Measurements from ENCODE around the gene HERC2. TPM values are rescaled to one million over a fixed set of nuclear protein-coding genes. Genes with fewer than 3 reads are reported as not detected.
A peak's percentile ranks its signal among the peaks of the same experiment; 100 is the strongest.
"Not testable (repeated sequence)": the region's sequence is repeated elsewhere in the genome, so short reads cannot be mapped to it uniquely, and the experiment has no call there.

HERC2 gene
- total and polyA plus RNA-seq, 7 donors: 23.9 to 59.7 (median 41.1) TPM

DNA sequence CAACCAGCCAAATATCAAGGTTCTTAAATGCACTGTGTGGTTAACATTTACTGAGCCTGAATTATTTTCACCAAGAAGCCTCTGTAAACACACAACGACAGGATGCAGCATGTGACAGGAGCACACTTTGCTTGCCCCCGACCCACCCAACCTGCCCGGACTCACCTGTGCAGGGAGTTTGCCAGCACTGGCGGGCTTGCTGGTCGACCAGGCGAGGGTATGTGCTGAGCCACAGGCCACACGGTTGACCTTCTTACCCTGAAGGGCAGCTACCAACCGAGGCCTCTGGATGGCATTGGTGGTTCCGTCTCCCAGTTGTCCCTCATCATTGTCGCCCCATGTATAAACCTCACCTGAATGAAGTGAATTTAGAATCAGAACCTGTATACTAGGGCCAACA, 197.1 kb downstream of the HERC2 start:
- ATAC-seq (no peak), DNase-seq (no peak)
- H3K27ac ChIP-seq: no peak overlapping the region
- no peak overlapping the region for H3K4me3 ChIP-seq
- H3K27me3 ChIP-seq (ENCODE audit: insufficient read depth in 3 of 3, low read length in 2 of 3): no peaks in the 10 kb centered on the region
- no peaks in the 10 kb centered on the region for H3K4me1 ChIP-seq
- H3K36me3 ChIP-seq (ENCODE audit: insufficient read depth in 1 of 2, low read depth in 1 of 2): peaks cover 3 to 74% of the 10 kb centered on the region in 2 donors
- 95 to 97% (median 97%) methylated on average over 10 of the region's 10 CpGs for WGBS, 3 donors
- H3K9me3 ChIP-seq: no peaks in the 10 kb centered on the region
- TF ChIP-seq, protein P1, sequence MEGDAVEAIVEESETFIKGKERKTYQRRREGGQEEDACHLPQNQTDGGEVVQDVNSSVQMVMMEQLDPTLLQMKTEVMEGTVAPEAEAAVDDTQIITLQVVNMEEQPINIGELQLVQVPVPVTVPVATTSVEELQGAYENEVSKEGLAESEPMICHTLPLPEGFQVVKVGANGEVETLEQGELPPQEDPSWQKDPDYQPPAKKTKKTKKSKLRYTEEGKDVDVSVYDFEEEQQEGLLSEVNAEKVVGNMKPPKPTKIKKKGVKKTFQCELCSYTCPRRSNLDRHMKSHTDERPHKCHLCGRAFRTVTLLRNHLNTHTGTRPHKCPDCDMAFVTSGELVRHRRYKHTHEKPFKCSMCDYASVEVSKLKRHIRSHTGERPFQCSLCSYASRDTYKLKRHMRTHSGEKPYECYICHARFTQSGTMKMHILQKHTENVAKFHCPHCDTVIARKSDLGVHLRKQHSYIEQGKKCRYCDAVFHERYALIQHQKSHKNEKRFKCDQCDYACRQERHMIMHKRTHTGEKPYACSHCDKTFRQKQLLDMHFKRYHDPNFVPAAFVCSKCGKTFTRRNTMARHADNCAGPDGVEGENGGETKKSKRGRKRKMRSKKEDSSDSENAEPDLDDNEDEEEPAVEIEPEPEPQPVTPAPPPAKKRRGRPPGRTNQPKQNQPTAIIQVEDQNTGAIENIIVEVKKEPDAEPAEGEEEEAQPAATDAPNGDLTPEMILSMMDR (IDR thresholded peaks at IDR 0.05): no peak
- intact Hi-C loops (cut with DNase I): loop anchor here (2.0 to 10.0 kb wide), 4 partner anchors 36 to 1240 kb away; no protein-coding TSS in a partner anchor

DNA sequence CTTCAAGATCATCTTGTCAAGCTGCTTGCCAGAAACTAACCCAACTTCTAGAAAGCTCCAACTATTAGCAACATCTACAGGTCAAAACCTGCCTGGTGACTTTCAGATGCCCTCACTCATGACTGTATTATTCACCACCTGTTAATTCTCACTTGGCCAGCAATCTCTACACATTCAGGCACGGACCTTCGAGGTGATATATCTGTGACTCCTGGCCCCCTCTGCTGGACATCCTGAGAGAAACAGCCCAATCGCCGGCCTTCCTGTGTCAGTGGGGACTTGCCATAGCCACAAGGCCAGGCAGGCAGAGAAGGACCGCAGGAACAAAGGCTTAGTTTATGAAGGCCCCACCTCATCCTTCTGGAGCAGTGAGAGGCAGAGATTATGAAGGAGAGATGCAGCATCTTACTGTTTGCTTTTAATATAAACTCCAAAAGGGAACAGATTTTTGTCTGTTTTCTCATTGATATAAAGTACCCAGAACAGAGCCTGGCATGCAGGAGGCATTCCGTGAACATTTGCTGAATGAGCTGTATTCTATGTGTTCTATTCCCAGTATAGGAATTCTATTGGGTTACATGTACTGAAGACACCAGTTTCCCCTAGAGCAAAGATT, 198.5 kb downstream of the HERC2 start:
- peaks cover 3 to 74% of the 10 kb centered on the region in 2 donors for H3K36me3 ChIP-seq (ENCODE audit: insufficient read depth in 1 of 2, low read depth in 1 of 2)
- H3K4me3 ChIP-seq: no peak overlapping the region
- 22 to 29% (median 28%) methylated on average over 6 of the region's 6 CpGs for WGBS, 3 donors
- TF ChIP-seq, protein P1 (IDR thresholded peaks at IDR 0.05): peak; percentile 58
- DNase-seq (peak; percentile 51 to 68), ATAC-seq (peak; percentile 75 to 89 (median 84))
- no peaks in the 10 kb centered on the region for H3K4me1 ChIP-seq
- no peak overlapping the region for H3K27ac ChIP-seq
- H3K27me3 ChIP-seq (ENCODE audit: insufficient read depth in 3 of 3, low read length in 2 of 3): no peaks in the 10 kb centered on the region
- H3K9me3 ChIP-seq: no peaks in the 10 kb centered on the region
- intact Hi-C loops (cut with DNase I): loop anchor here (2.0 to 10.0 kb wide), 4 partner anchors 35 to 1239 kb away; no protein-coding TSS in a partner anchor

DNA sequence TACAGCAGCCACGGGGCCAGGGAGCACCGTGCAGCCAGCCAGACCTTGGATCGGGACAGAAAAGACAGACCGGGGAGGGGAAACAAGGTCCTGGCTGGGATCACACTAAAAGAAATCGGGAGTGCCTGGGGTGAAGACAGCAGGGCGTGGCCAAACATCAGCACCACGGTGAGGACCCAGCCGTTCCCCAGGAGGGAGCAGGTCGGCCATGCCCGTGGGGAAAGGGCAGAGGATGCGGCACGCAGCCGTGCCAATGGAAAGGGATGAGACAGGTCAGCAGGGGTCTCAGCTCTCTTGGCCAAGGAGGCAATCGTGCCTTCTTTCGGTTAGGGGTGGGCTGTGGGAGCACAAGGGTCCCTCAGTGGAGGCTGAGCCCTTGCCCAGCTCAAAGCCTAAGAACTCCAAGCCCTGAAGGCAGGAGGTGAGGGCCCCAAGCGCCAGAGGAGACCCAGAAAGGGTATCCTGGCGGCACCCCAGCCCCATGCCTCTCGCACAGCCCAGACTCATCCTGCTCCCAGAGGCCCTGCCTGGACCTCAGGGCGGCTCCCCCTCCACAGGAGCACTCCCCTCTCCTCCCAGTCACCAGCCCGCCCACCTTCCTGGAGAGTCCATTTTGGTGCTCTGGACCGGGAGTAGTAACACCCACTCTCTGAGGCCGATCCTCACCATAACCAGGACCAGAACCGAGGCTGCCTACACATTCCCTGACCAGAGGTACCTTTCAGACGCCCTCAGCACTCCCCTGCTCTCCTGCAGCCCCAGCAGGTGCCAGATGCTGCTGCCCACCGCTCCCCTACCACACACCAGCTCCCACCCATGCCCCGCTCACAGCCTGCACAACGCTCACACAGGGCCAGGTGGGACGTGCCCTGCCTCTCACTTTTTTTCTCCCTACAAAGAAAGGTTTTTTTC, 199.7 kb downstream of the HERC2 start:
- Histone ChIP-seq H3K4me1 (no peaks in the 10 kb centered on the region), H3K27ac (no peak overlapping the region), H3K9me3 (no peaks in the 10 kb centered on the region), H3K4me3 (no peak overlapping the region), H3K27me3 (ENCODE audit: insufficient read depth in 3 of 3, low read length in 2 of 3) (no peaks in the 10 kb centered on the region), H3K36me3 (ENCODE audit: insufficient read depth in 1 of 2, low read depth in 1 of 2) (peaks cover 3 to 78% of the 10 kb centered on the region in 2 donors)
- WGBS, 3 donors: 90 to 92% (median 90%) methylated on average over 26 to 28 of the region's 28 CpGs
- intact Hi-C loops (cut with DNase I): loop anchor here (5.0 to 10.0 kb wide), 3 partner anchors 345 to 1237 kb away; no protein-coding TSS in a partner anchor
- DNase-seq: no peak
- TF ChIP-seq, protein P1 (IDR thresholded peaks at IDR 0.05): no peak
- no peak for ATAC-seq

DNA sequence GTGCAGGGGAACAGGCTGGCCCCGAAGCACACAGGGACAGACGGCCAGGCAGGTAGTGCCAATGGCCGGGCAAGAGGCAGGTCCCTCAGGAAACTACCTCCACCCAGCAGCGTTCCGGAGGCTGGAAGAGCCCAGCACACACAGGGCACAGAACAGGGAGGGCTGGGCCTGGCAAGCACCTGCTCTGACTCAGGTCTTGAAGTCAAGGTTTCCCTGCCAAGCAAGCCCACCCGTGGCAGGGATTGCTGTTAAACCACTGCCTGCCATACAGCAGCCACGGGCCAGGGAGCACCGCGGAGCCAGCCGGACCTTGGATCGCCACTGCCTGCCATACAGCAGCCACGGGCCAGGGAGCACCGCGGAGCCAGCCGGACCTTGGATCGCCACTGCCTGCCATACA, 200.4 kb downstream of the HERC2 start:
- intact Hi-C loops (cut with DNase I): loop anchor here (5.0 to 10.0 kb wide), 3 partner anchors 344 to 1237 kb away; no protein-coding TSS in a partner anchor
- peaks cover 3 to 81% of the 10 kb centered on the region in 2 donors for H3K36me3 ChIP-seq (ENCODE audit: insufficient read depth in 1 of 2, low read depth in 1 of 2)
- WGBS, 3 donors: 92 to 95% (median 92%) methylated on average over 11 of the region's 16 CpGs
- not testable (repeated sequence) for H3K4me3 ChIP-seq; H3K27ac ChIP-seq; H3K4me1 ChIP-seq; ATAC-seq; H3K27me3 ChIP-seq (ENCODE audit: insufficient read depth in 3 of 3, low read length in 2 of 3); DNase-seq; H3K9me3 ChIP-seq

- H3K27ac ChIP-seq: no peak overlapping the region
- DNase-seq (no peak), ATAC-seq (no peak)
- no peaks in the 10 kb centered on the region for H3K4me1 ChIP-seq
- 76 to 86% (median 85%) methylated on average over 4 of the region's 4 CpGs for WGBS, 3 donors
- H3K4me3 ChIP-seq: no peak overlapping the region
- H3K9me3 ChIP-seq: no peaks in the 10 kb centered on the region
- TF ChIP-seq, protein P1 (IDR thresholded peaks at IDR 0.05): no peak
- H3K27me3 ChIP-seq (ENCODE audit: insufficient read depth in 3 of 3, low read length in 2 of 3): no peaks in the 10 kb centered on the region
- H3K36me3 ChIP-seq (ENCODE audit: insufficient read depth in 1 of 2, low read depth in 1 of 2): peaks cover 3 to 94% of the 10 kb centered on the region in 2 donors
- intact Hi-C loops (cut with DNase I): loop anchor here (5.0 to 10.0 kb wide), 3 partner anchors 343 to 1235 kb away; no protein-coding TSS in a partner anchor
Observed at GRCh38 chr15:28120359-28120640, 201.7 kb downstream of the HERC2 start.

All from psoas muscle (tissue), 8 donors.